GM10248 (cell line): ENCODE data around the gene TOPORS.
A peak's percentile ranks its signal among the peaks of the same experiment; 100 is the strongest.
"Not testable (repeated sequence)": the region's sequence is repeated elsewhere in the genome, so short reads cannot be mapped to it uniquely, and the experiment has no call there.

Experiments
- CTCF ChIA-PET: fragments of 300-600 bp; sonication (Branson Sonifier 250); formaldehyde crosslinking; extraction: SDS; loops from one replicate; lab custom pipeline; 2021; ENCODE audit warnings: antibody characterized with exemption; lab: Yijun Ruan, JAX
- POLR2A ChIA-PET: fragments of 350-650 bp; sonication (Branson Sonifier 250); formaldehyde crosslinking; extraction: SDS; loops from one replicate; lab custom pipeline; 2020; ENCODE audit warnings: antibody characterized with exemption; lab: Yijun Ruan, JAX
- DNase-seq: peaks from one replicate; pipeline ENCODE4 v3.0.0; 2012; ENCODE audit errors: extremely low spot score
- CTCF ChIP-seq: IDR thresholded peaks from 2 replicates; pipeline ENCODE4 v1.5.1; 2012; ENCODE audit warnings: mild to moderate bottlenecking, low read depth; ENCODE audit errors: extremely low read depth, missing control alignments, control extremely low read depth

Gene TOPORS

GRCh38 chr9:32533816-32534215 lies 18.6 kb downstream of the TOPORS start:
- no peak for TF ChIP-seq CTCF
- CTCF ChIA-PET: interaction anchor here (0.9 to 1.5 kb wide), 4 partner anchors 17 to 155 kb away, joined by 3 to 7 read pairs (median 4); no protein-coding TSS in a partner anchor
- POLR2A ChIA-PET: interaction anchor here (1.0 kb wide), 1 partner anchor 17 kb away, joined by 3 read pairs; no protein-coding TSS in a partner anchor
- DNase-seq: no peak

GRCh38 chr9:32533336-32533735 lies 19.1 kb downstream of the TOPORS start:
- DNase-seq: no peak
- ChIA-PET CTCF (interaction anchor here (0.9 to 1.5 kb wide), 4 partner anchors 11 to 155 kb away, joined by 3 to 7 read pairs (median 4); no protein-coding TSS in a partner anchor), POLR2A (no interaction called here)
- no peak for TF ChIP-seq CTCF

GRCh38 chr9:32526707-32527048 lies 25.7 kb downstream of the TOPORS start:
- POLR2A ChIA-PET: no interaction called here
- CTCF ChIA-PET: interaction anchor here (0.6 to 3.1 kb wide), 10 partner anchors 9 to 442 kb away, joined by 3 to 31 read pairs (median 5); partner anchors contain the start of gene ACO1
- no peak for DNase-seq
- TF ChIP-seq CTCF: no peak

GRCh38 chr9:32526041-32526706 lies 26.2 kb downstream of the TOPORS start, which contains the start of gene RIGI:
Gene RIGI, minus strand, starts transcription at chr9:32526196. Its CDS starts 30 bp downstream, at chr9:32526166.
- CTCF ChIA-PET: interaction anchor here (0.6 to 3.1 kb wide), 19 partner anchors 8 to 442 kb away, joined by 3 to 31 read pairs (median 4); partner anchors contain the start of gene ACO1
- peak; percentile 12 for TF ChIP-seq CTCF
- peak; percentile 58 for DNase-seq
- POLR2A ChIA-PET: interaction anchor here (0.6 kb wide), 1 partner anchor 448 kb away, joined by 4 read pairs; no protein-coding TSS in a partner anchor

- ChIA-PET POLR2A (interaction anchor here (0.6 kb wide), 1 partner anchor 449 kb away, joined by 4 read pairs; no protein-coding TSS in a partner anchor), CTCF (interaction anchor here (0.7 to 3.1 kb wide), 17 partner anchors 8 to 443 kb away, joined by 3 to 31 read pairs (median 4); partner anchors contain the start of gene ACO1)
- no peak for TF ChIP-seq CTCF
- DNase-seq: no peak
Observed at GRCh38 chr9:32525709-32526030, 26.7 kb downstream of the TOPORS start.

GRCh38 chr9:32524892-32525708 lies 27.3 kb downstream of the TOPORS start:
- no peak for TF ChIP-seq CTCF
- DNase-seq: no peak
- CTCF ChIA-PET: interaction anchor here (0.7 to 3.1 kb wide), 15 partner anchors 7 to 150 kb away, joined by 3 to 31 read pairs (median 4); partner anchors contain the start of gene ACO1
- POLR2A ChIA-PET: interaction anchor here (0.6 to 1.3 kb wide), 3 partner anchors 141 to 605 kb away, joined by 3 read pairs; partner anchors contain the start of genes ACO1 and DNAJA1

GRCh38 chr9:32524558-32524891 lies 27.9 kb downstream of the TOPORS start:
- POLR2A ChIA-PET: interaction anchor here (0.6 to 1.3 kb wide), 2 partner anchors 140 to 500 kb away, joined by 3 read pairs; partner anchors contain the start of genes ACO1 and DNAJA1
- DNase-seq: not testable (repeated sequence)
- CTCF ChIA-PET: interaction anchor here (1.0 to 3.1 kb wide), 5 partner anchors 18 to 146 kb away, joined by 3 to 31 read pairs (median 4); no protein-coding TSS in a partner anchor
